Transverse colon (tissue), 4 donors: ENCODE data around the gene CFAP299. TPM values are rescaled to one million over a fixed set of nuclear protein-coding genes. Genes with fewer than 3 reads are reported as not detected.

Experiments
- DNase-seq: peaks from one replicate; pipeline ENCODE4 v3.0.0-alpha.2; 2019
- H3K27ac ChIP-seq, 4 donors: fragments of 200-600 bp; sonication (generic); 2 replicates each; pipeline ENCODE4 v1.5.1; 2016 to 2018; ENCODE audit warnings: inconsistent platforms in 4 of 4
- H3K27me3 ChIP-seq: fragments of 200-600 bp; sonication (generic); 2 replicates; pipeline ENCODE4 v1.5.1; 2017; ENCODE audit warnings: inconsistent platforms
- H3K36me3 ChIP-seq, 4 donors: fragments of 200-600 bp; sonication (generic); 2 replicates each; pipeline ENCODE4 v1.5.1; 2017 to 2019; ENCODE audit warnings: inconsistent platforms in 4 of 4
- H3K4me1 ChIP-seq, 4 donors: fragments of 200-600 bp; sonication (generic); 2 replicates each; pipeline ENCODE4 v1.5.1; 2017 to 2020; ENCODE audit warnings: inconsistent platforms in 4 of 4
- H3K4me3 ChIP-seq, 4 donors: fragments of 200-600 bp; sonication (generic); 1 replicate in 1 of 4; 2 replicates in 3 of 4; pipeline versions ENCODE4 v1.5.1 to v1.6.1; 2017 to 2019; ENCODE audit warnings: inconsistent platforms in 4 of 4
- H3K9me3 ChIP-seq, 2 donors: fragments of 200-600 bp; sonication (generic); 2 replicates each; pipeline ENCODE4 v1.5.1; 2017 to 2019; ENCODE audit warnings: inconsistent platforms in 2 of 2
- CTCF ChIP-seq, 5 experiments: fragments of 200-600 bp in 3 of 5; fragments of 450-650 bp in 2 of 5; sonication (generic) in 3 of 5; IDR thresholded peaks; 1 replicate in 2 of 5; 2 replicates in 3 of 5; pipeline ENCODE4 v1.5.1; 2016 to 2017; ENCODE audit warnings: antibody characterized with exemption in 5 of 5, inconsistent platforms in 3 of 5, mild to moderate bottlenecking in 2 of 5, moderate library complexity in 1 of 5
- EP300 ChIP-seq: sonication (generic); formaldehyde crosslinking; IDR thresholded peaks from one replicate; pipeline ENCODE4 v1.6.1; 2017; ENCODE audit warnings: antibody characterized with exemption, low read depth
- POLR2A ChIP-seq: fragments of 450-650 bp; IDR thresholded peaks from one replicate; pipeline ENCODE4 v1.6.1; 2016; ENCODE audit warnings: antibody characterized with exemption, mild to moderate bottlenecking, moderate library complexity
- POLR2AphosphoS5 ChIP-seq, 3 donors: sonication (generic); formaldehyde crosslinking; IDR thresholded peaks; one replicate each; pipeline ENCODE4 v1.6.1; 2016; ENCODE audit warnings: antibody characterized with exemption in 3 of 3
- WGBS, 2 donors: methylation state at CpG; one replicate each; pipeline ENCODE4 v1.1.5; 2018; ENCODE audit warnings: low coverage in 1 of 2; 5-methylcytosine and 5-hydroxymethylcytosine counted together
- in situ Hi-C, 4 donors: fragments of 200-750 bp; cut with MboI; loops; one replicate each; pipeline versions ENCODE4 v1.15.0 to v1.15.1; 2017; ENCODE audit warnings: low sequenced_read_pairs in 3 of 4, low pct_ligation_motif_present in 1 of 4, low pct_unique_long_range_greater_than_20kb in 1 of 4
- intact Hi-C: fragments of 100-400 bp; cut with DNase I; formaldehyde crosslinking; loops from one replicate; pipeline ENCODE4 v1.15.1; 2023; ENCODE audit warnings: low total_unique reads
- total RNA-seq, 4 donors: library from RNA; depleted of rRNA; stranded (reverse); fragments of >200 nt; gene quantifications; one replicate each; pipeline ENCODE4 v1.1.0, GENCODE V29; 2016

CFAP299 gene
- total RNA-seq, 4 donors from 2014 or later, result not detected

GRCh38 chr4:80694171-80694570, 358.6 kb downstream of the CFAP299 start:
- no peak for DNase-seq
- no peaks in the 10 kb centered on the region for H3K36me3 ChIP-seq
- no peaks in the 10 kb centered on the region for H3K9me3 ChIP-seq
- no peaks in the 10 kb centered on the region for H3K4me1 ChIP-seq
- H3K4me3 ChIP-seq, result no peak overlapping the region
- no peak overlapping the region for H3K27ac ChIP-seq
- WGBS, 2 donors, result 55 to 57% methylated on average over 2 to 3 of the region's 3 CpGs
- intact Hi-C loops (no loop called here), in situ Hi-C loops (no loop called here)
- H3K27me3 ChIP-seq, result no peaks in the 10 kb centered on the region
- TF ChIP-seq CTCF (IDR thresholded peaks at IDR 0.05) (no peak), POLR2A (no peak), POLR2AphosphoS5 (IDR thresholded peaks at IDR 0.05) (no peak), EP300 (no peak)

- in situ Hi-C loops (no loop called here), intact Hi-C loops (no loop called here)
These were observed 369.8 kb downstream of the CFAP299 start for GRCh38 chr4:80705311-80705710.

GRCh38 chr4:80709082-80709869, 373.7 kb downstream of the CFAP299 start:
- no peak for DNase-seq
- H3K9me3 ChIP-seq, result no peaks in the 10 kb centered on the region
- intact Hi-C loops (no loop called here), in situ Hi-C loops (no loop called here)
- no peak overlapping the region for H3K4me3 ChIP-seq
- no peak overlapping the region for H3K27ac ChIP-seq
- H3K27me3 ChIP-seq, result no peaks in the 10 kb centered on the region
- WGBS, 2 donors, result 38 to 48% methylated on average over 6 of the region's 6 CpGs
- H3K36me3 ChIP-seq, result no peaks in the 10 kb centered on the region
- TF ChIP-seq CTCF (IDR thresholded peaks at IDR 0.05) (no peak), POLR2AphosphoS5 (IDR thresholded peaks at IDR 0.05) (no peak), POLR2A (no peak), EP300 (no peak)
- no peaks in the 10 kb centered on the region for H3K4me1 ChIP-seq

More at GRCh38 chr4:80705311-80705710, 369.8 kb downstream of the CFAP299 start:
- Histone ChIP-seq H3K27ac (no peak overlapping the region), H3K4me3 (no peak overlapping the region), H3K9me3 (no peaks in the 10 kb centered on the region), H3K27me3 (no peaks in the 10 kb centered on the region), H3K4me1 (no peaks in the 10 kb centered on the region), H3K36me3 (no peaks in the 10 kb centered on the region)
- 43 to 57% methylated on average over 3 of the region's 3 CpGs for WGBS, 2 donors
- DNase-seq, result no peak
- no peak for TF ChIP-seq EP300
- no peak for TF ChIP-seq CTCF (IDR thresholded peaks at IDR 0.05)
- TF ChIP-seq POLR2AphosphoS5 (IDR thresholded peaks at IDR 0.05), result no peak
- no peak for TF ChIP-seq POLR2A

DNA sequence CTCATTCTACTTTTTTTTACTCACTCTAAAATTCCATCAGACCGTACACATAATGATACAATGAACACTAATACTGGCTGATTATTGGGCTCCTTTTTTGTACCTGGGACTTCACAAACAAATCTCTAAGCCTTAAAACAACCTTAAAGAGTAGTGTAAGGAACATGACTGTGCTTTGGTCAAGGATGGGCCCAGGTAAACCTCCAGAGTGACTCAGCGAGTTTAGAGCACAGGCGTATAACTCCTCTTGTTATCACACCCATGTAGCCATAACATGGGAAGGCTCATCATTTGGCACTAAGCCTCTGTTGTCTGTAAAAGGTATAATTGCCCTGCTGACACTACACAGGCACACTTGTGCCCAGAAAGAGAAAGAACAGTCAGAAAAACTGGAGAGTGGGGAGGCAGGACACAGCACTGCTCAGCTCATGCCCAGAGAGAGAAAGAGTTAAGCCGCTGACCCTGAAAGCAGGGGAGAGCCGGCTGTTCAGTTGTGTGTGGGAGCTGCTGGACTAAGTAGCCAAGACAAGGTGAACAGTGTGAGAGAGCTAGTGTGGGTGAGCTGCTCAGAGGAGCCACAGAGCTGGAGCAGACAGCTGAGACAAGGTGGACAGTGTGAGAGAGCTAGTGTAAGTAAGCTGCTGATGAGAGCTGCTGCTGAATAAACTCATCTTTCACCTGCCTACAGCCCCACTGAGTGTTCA, 375.4 kb downstream of the CFAP299 start:
- no peaks in the 10 kb centered on the region for H3K36me3 ChIP-seq
- TF ChIP-seq POLR2A (no peak), EP300 (no peak), POLR2AphosphoS5 (IDR thresholded peaks at IDR 0.05) (no peak), CTCF (IDR thresholded peaks at IDR 0.05) (no peak)
- H3K27ac ChIP-seq, result no peak overlapping the region
- H3K4me3 ChIP-seq, result no peak overlapping the region
- no peaks in the 10 kb centered on the region for H3K27me3 ChIP-seq
- H3K9me3 ChIP-seq, result no peaks in the 10 kb centered on the region
- DNase-seq, result no peak
- no peaks in the 10 kb centered on the region for H3K4me1 ChIP-seq
- intact Hi-C loops (no loop called here), in situ Hi-C loops (no loop called here)
- WGBS, 2 donors, result 69 to 84% methylated on average over 2 to 5 of the region's 5 CpGs
